HG02678 (cell line): Measurements from ENCODE around the gene EFS.

Source experiments
- ATAC-seq: cut with Tn5 transposase; IDR thresholded peaks from one replicate; pipeline ENCODE4 v1.9.1; 2021; ENCODE audit warnings: mild to moderate bottlenecking, moderate library complexity; ENCODE audit not compliant: unreplicated experiment

The EFS gene

GRCh38 chr14:23359167-23359626 is 5.8 kb downstream of the EFS start:
- no peak for ATAC-seq

DNA sequence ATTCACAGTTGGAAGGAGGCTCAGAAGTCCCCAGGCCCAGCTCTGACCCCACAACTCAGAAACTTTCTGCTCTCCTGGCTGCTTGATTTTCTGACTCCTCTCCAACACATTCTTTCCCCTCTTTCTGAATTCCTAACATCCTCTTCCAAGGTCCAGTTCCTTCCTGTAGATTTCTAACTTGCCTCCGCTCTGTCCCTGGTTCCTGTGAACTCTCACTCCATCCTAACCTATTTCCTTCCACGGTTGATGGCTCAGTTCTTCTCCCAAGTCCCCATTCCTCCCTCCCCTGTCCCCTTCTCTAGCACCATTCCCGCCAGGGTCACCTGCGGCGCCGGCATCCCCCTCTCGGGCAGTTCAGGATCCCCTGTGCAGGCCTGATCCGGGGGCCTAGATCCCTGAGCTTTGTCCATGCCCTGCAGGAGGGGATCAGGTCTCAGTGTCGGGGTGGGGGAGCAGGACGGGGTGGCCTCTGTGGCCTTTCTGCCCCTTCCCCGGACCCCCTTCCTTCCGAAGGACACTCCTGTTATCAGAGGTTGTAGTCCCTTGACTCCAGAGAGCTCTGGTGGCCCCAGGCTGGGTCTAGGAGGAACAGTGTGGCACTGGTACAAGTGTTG is 6.3 kb downstream of the EFS start:
- no peak for ATAC-seq

GRCh38 chr14:23358042-23358441 is 6.9 kb downstream of the EFS start:
- no peak for ATAC-seq

DNA sequence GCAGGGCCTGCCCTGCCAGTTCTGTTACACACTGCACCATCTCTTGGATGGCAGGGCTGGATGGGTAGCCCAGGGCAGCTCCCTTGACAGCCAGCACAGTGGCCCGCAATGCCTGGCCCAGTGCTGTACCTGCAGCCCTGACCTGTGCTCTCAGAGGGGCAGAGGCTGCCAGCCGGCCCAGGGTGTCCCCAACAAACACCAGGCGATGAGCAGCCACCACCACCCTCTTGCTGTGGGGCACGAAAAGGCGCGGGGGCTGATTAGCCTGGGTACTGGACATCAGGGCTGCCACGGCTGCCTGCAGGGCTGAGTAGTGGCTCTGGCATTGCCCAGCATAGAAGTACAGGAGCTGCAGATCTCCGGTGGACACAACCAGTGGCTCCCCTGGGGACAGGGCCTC is 7.7 kb downstream of the EFS start:
- no peak for ATAC-seq

- ATAC-seq, result no peak
Observed at GRCh38 chr14:23356662-23357061, 8.3 kb downstream of the EFS start.

DNA sequence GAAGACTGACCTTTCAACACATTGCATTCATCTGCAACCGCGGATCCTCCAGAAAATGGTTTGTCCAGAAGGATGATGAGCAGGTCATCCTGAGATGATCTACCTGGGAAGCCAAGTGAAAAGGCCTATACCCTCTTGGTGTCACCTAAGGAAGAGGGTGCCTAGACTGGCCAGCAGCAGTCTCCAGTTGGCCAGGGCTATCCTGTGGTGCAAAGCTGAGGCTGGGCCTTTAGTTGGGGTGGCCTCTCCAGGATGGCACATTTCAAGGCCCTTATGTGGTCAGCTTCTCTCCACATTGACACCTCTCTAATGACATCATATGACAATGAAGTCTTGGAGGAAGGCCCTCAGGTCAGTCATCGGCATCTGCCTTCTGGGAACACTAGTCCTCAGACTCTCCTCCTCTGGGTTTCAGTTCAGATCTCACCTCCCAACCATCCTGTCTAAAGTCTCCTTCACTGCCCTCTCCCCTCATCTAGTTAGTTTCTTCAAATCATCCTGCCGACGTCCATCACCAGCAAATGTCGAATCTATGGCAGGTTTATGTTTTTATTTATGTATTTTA is 9.0 kb downstream of the EFS start:
- ATAC-seq, result no peak

DNA sequence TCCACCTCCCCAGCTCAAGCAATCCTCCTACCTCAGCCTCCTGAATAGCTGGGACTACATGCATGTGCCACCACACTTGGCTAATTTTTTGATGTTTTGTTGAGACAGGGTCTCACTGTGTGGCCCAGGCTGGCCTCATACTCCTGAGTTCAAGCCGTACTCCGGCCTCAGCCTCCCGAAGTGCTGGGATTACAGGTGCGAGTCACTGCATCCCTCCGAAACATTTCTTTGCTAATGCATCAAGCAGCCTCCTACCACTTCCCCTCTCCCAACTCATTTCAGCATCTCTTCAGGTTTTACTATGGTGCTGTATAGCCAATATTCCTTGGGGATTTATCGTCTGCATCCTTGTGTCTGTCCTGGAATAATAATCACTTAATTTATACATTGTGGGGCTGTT is 10.0 kb downstream of the EFS start:
- no peak for ATAC-seq

DNA sequence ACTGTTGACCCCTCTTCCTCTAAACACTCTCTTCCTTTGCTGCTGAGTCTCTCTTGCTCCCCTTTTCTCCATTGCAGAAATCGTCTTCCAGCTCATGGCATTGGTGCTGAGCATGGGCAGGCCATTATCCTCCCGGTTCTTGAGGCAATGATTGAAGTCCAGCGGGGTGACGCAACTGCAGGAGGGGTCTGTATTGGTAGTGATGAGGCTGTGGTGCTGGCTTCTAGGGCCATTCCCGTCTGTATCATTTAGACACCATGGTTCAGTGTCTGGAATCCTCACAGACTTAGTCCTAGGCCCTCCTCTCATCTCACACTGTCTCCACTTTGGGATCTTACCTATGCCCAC is 11.6 kb downstream of the EFS start:
- ATAC-seq, result no peak

DNA sequence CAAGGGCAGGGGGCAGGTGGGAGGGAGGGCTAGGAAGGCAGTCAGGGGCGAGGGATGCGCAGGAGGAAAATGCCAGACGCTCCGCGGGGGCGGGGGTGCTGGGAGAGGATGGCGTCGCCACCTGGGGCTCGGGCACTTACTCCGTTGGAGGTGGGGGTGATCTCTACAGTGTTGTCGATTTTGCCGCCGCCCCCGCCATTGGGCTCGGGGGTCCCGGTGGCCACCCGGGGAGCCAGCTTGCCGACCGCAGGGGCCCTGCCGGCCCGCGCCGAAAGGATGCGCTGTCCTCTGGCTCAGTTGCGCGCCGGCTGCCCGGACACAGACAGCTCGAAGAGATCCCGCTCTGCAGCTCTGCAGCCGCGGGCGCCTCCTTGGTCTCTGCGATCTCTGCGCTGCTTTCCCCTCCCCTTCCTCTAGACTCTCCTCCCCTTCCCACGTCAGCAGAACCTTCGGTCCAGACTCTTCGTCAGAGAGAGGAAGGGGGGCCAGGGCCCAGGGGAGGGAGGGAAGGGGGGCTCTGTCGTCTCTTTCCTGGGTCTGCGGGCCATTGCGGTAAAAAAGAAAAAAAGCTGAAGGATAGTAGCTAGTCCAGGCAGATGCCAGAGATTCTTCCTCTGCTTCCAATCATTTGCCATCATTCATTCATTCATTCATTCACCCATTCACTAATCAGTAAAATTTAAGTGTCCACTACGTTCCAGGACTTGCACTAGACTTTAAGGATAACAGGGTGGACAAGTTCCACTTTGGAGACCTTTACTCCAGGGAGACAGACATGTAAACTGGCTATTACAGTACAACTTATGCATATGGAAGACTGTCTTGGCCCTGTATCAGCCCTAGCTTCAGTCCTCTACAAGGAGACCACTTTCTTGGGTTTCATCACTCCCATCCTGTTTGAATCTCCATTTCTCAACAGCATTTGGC is 12.2 kb downstream of the EFS start, which contains the start of gene SLC22A17:
TSS of gene SLC22A17 (minus strand) at position 382 of the 927 bp plus-strand sequence.
- no peak for ATAC-seq

GRCh38 chr14:23351681-23352505 is 13.1 kb downstream of the EFS start:
- no peak for ATAC-seq

DNA sequence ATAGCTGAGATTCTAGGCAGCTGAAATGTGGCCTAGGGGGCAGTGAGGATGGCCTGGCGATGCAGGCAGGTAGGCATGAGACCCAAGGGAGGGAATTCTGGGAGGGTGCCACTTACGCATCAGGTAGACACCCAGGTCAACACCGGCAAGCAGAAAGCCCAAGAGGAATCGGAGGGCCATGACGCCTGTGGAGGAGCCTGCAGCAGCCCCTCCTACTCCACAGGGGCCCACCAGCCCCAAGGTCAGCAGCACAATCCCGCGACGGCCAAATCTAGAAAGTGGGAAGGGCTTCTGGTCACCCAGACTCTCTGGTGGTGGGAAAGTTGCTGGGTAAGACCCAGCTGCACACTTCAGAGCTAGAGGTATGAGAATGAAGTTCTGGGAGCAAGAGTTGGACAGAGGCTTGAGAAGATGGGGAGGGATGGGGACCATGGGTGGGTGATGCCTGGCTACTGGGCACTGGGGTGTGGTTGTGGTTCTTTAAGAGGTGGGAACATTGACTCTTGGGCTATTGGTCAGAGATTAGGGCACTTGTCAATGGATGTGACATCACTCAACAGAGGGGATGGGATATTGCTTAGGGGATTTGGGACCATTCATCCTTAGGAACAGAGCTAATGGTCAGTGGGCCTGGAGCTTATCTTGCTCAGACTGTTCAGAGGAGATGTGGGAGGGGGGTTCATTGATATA is 15.7 kb downstream of the EFS start:
- ATAC-seq, result no peak

DNA sequence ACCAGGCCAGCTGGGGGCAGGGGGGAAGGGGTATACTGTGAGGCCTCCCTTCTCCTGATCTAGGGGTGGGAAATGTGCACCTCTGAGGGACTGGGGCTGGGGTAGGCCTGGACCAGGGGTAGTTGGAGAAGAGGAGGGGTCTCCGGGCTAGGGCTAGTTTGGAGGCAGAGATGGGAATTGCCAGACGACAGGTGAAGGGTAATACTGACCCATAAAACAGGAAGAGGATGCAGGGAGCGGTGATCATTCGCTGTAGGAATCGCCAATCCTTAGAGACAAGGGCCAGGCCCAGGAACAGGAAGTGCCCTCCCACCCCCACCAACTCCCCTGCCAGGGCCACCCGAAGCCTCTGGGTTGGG is 16.7 kb downstream of the EFS start:
- ATAC-seq, result no peak

DNA sequence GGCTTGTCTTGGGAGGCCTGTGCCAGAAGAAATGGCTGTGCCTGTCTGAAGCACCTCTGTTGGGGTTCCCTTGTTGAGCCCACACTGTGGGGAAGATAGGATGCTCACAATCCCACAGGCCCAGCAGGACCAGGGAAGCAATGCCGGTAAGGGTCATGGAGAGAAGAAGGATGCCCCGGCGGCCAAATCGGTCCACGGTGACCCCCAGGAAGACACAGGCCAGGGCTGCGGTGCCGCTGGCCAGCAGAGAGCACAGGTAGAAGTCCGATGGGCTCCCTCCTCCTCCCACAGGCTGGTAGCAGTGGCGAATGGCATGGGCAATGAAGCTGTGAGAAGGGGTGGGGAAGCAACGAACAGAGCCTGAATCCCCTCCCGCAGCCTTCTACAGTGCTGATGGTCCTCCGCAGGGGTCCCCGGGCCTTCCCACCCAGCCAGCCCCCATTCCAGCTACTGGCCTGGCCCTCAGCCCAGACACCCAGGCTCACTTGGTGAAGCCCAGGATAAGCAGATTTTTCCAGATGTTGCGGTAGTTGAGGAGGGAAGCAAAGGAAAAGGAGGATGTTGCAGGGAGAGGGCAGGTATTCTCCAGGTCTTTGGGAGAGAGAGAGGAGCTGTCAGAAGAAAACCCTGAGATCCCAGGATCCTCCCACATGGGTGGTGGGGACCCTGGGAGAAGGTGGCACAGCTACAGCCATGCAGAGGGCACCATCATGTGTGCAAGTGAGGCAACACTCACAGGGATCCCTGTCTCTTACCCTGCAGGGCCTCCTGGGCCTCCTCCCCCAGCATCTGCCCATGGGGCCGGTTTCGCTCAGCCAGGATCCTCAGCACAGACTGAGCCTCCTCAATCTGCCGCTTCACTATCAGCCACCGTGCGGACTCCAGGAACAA is 17.3 kb downstream of the EFS start:
- ATAC-seq, result no peak

DNA sequence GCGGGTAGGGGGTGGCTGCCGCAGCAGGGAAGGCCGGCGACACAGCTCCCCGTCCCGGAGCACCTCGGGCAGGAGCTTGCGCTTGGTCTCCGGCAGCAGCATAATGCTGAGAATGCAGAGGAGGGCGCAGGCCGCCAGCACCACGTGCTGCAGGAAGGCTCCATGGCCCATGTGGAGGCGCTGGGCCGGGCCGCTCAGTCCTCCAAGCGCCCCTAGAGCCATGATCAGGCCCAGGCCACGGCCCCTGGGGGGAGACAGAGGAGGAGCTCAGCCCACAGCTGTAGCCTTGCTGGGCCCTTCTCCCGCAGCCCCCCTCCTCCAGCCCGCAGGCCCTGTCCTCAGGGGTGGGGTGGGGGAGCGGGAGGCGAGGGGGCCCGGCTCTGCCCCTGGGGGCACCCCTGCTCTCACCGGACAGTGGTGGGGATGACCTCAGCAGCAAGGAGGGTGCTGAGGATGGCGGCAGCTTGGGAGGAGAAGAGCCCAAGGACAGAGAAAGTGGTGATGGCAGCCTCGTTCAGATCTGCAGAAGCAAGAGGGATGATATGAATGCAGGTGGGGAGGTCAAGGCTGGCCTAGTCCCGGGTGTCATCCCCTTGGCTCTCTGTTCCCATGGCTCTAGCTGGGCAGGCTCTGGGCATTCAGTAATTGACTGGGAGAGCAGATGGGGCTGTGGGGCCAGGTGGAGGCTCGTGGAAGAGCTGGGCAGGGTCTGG is 18.1 kb downstream of the EFS start:
- ATAC-seq, result no peak

DNA sequence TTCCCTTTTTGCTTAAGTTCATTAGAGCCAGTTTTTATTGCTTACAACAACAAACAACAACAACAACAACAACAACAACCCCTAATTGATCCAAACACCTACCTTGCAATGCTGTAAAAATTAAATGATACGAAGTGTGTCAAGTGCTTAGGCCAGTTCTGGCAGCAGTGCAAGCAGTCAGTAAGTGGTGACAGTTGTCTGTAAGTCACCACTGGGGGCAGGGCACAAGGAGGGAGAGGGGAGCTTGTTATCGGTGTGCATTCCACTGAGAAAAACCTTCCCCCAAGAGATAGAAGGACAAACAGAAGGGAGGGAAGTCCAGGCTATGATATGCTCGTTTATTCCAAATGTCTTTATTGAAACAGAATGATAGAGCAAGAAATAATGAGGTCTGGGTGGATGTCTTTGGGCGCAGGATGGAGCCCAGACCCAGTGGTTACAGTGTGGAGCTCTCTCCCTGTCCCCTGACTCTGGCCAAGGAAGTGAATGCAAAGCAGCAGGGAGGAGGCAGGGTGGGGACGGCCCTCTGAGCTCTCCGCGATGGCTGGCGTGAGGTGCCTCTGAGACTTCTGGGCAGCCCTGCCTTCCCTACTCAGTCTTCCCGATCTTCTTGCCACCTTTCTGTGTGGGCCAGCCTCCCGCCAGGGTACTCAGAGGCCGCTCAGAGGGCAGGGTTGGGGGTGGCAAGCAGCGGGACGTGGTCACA is 18.8 kb downstream of the EFS start:
- no peak for ATAC-seq

- no peak for ATAC-seq
Observed at GRCh38 chr14:23344481-23344880, 20.5 kb downstream of the EFS start.

GRCh38 chr14:23339506-23340268 is 25.3 kb downstream of the EFS start:
- ATAC-seq, result no peak

GRCh38 chr14:23335623-23336022 is 29.3 kb downstream of the EFS start:
- ATAC-seq, result no peak
